OCI-M1 (cell line): ENCODE measurements around the gene PLP1.

Source experiments
- DNase-seq: peaks from one replicate; lab custom pipeline; 2025; lab: John Stamatoyannopoulos, UW

Gene PLP1

DNA sequence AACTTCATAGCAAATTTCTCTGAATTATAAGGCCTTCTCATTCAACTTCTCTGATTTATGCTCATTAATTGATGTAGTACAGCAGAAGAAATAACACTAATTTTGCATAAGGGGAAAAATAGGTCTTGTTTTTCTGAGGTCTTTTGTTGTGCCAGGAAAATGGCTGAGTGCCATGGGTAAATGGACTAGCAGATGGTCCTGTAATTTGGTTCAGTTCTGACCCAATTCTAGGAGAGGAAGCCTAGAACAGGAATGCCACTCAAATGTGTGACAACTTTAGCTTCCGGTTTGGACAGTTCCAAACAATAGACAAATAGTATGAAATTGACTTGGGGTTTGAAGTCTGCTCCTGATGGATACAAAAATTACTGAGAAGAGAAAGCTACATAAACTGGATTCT is 49.2 kb downstream of the PLP1 start:
- no peak for DNase-seq

DNA sequence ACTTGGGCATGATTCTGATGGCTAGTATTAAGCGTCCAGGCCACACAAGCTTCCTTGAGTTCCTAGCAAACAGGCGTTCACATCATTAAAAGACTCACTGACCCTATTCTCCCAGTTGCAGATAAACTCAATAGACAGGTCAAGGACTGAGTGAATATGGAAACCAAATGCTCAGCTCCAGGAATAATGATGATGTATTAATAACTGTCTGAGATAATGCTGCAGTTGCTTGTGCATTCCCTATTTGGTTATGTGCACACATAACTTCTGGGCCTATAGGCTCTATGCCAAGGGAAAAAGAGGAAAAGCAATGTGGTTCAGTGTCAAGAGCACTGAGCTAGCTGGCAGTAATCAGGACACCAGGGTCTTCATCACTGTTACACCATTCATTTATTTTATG is 51.9 kb downstream of the PLP1 start:
- DNase-seq: no peak

DNA sequence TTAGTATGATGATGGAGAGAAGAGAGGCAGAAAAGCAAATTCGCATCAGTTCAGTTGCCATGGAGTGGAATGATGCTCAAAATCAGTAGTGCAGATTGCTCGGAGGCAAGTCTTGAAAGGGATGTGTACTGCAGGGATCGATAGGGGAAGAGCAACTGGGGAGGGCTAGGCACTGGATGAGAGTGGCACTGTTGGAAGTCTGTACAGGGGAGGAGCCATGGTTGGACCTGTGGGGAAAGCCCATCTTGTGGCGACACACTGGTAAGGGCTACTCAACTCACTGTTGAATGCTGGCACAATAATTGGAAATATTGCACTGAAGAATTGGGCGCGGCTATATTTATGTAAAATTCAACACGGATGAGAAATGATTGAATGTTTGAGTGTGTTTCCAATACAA is 54.2 kb downstream of the PLP1 start:
- DNase-seq: no peak

DNA sequence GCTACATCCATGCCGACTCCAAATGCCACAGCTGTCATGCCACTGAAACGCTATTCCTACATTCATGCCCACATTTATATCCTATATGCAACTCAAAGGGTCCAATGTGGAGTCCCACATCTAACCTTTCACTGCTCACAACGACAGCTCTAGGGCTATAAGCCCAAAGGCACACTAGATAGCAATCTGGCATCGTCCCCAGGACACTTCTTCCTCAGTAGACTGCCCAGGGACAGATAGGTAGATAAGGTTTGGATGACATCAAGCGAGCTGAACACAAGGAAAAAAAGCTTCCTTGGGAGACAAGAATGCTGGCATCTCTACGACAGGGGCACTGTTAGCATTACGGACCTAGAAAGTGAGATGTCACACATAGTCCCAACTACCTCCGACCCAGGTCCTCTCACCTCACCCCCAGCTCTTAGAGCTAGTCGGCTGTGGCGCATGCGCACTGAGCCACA is 54.7 kb downstream of the PLP1 start:
- DNase-seq: no peak

DNA sequence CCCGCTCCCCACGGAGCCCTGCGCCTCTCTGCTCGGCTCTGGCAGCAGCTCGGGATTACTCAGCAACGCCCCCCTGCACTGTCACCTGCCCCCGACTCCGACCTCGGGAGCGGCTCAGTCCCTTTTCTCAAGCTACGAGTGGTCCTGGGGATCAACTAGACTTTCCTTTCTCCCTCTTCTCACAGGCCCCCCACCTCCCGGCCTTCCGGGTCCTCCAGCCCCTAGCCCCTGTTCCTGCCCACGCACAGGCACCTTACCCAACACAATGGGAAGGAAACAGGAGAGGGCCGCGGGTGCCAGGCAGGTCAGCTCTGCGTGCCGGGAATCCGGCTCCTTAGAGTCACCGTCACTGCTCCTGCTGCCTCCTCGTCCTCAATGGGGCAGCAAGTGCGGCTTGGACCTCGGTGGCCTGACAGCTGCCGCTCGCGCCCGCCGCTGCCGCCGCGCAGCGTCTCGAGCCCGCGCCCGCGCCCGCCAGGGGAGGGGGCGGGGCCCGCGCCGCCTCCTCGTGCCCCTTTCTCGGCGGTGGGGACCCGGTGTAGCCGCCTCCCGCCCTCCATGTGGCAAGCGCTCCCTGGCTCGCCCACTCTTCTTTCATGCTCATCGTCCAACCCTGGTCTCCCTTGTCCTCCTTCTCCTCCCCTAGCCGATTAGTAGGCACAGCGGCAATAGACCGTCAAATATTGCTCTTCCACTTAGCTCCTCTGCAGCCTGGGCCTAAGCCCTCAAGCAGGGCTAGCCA is 55.3 kb downstream of the PLP1 start, which contains the start of gene RAB9B:
Gene RAB9B, minus strand, starts transcription at position 455 of the 742 bp plus-strand sequence. CDS start 6,473 bp downstream, outside the sequence.
- DNase-seq: no peak

DNA sequence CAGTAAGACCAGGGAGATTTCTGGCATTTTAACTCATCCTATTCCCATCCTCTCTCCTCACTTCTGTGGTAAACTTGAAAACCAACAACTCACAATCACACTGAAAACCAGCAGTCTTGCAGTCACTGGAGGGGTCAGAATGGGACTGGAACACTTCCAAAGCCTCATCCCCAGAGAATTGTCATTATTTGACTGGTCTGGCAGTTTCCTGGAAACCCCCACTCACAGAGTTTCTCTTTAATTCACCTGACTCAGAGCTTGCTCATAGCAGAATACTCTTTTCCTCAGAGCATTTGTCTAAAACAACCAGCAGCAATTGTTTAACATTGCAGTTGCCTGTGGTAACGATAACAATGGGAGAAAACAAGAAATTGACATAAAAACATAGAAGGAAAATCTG is 62.8 kb downstream of the PLP1 start:
- DNase-seq: no peak
